G401 (cell line): Measurements from ENCODE around the gene TECTB. TPM values are rescaled to one million over a fixed set of nuclear protein-coding genes. Genes with fewer than 3 reads are reported as not detected.
"Not testable (repeated sequence)": the region's sequence is repeated elsewhere in the genome, so short reads cannot be mapped to it uniquely, and the experiment has no call there.

ENCODE experiments used
- DNase-seq: peaks from one replicate; pipeline ENCODE4 v3.0.0-alpha.2; 2015; ENCODE audit warnings: low spot score
- in situ Hi-C: cut with HindIII; loops from 2 replicates; pipeline ENCODE4 v1.10.0; 2016; ENCODE audit warnings: low sequenced_read_pairs, mixed read lengths
- total RNA-seq: library from RNA; depleted of rRNA; stranded (reverse); fragments of >200 nt; shearing (Covaris generic); gene quantifications from 2 replicates; pipeline ENCODE4 v1.2.3, GENCODE V29; 2014; rRNA removed

The TECTB gene
- total RNA-seq: not detected in 2 replicates

GRCh38 chr10:112283100-112283499 lies at the start of gene TECTB:
Gene TECTB (plus strand): TSS chr10:112283400. CDS start chr10:112283735, 335 bp downstream.
- in situ Hi-C loops: no loop called here

GRCh38 chr10:112235141-112235540 lies 48.1 kb upstream of the TECTB start:
- in situ Hi-C loops: no loop called here
- no peak for DNase-seq

More at GRCh38 chr10:112283100-112283499, at the start of gene TECTB:
- no peak for DNase-seq

GRCh38 chr10:112235920-112236319 lies 47.3 kb upstream of the TECTB start:
- in situ Hi-C loops: no loop called here
- no peak for DNase-seq

GRCh38 chr10:112236486-112236885 lies 46.7 kb upstream of the TECTB start:
- in situ Hi-C loops: no loop called here
- no peak for DNase-seq

GRCh38 chr10:112239347-112239746 lies 43.9 kb upstream of the TECTB start:
- DNase-seq: no peak
- in situ Hi-C loops: no loop called here

GRCh38 chr10:112240441-112240840 lies 42.8 kb upstream of the TECTB start:
- in situ Hi-C loops: no loop called here
- no peak for DNase-seq

GRCh38 chr10:112241651-112242341 lies 41.4 kb upstream of the TECTB start:
- in situ Hi-C loops: no loop called here

GRCh38 chr10:112242769-112243168 lies 40.4 kb upstream of the TECTB start:
- no peak for DNase-seq
- in situ Hi-C loops: no loop called here

More at GRCh38 chr10:112241651-112242341, 41.4 kb upstream of the TECTB start:
- DNase-seq: no peak

GRCh38 chr10:112243713-112244112 lies 39.5 kb upstream of the TECTB start:
- no peak for DNase-seq
- in situ Hi-C loops: no loop called here

GRCh38 chr10:112244197-112244596 lies 39.0 kb upstream of the TECTB start:
- DNase-seq: no peak
- in situ Hi-C loops: no loop called here

- DNase-seq: no peak
- in situ Hi-C loops: no loop called here
These were observed 35.4 kb upstream of the TECTB start for GRCh38 chr10:112247791-112248190.

- in situ Hi-C loops: no loop called here
- DNase-seq: no peak
These were observed 34.5 kb upstream of the TECTB start for GRCh38 chr10:112248584-112249295.

- in situ Hi-C loops: no loop called here
- DNase-seq: no peak
These were observed 33.5 kb upstream of the TECTB start for GRCh38 chr10:112249722-112250121.

GRCh38 chr10:112250555-112250954 lies 32.6 kb upstream of the TECTB start:
- in situ Hi-C loops: no loop called here

GRCh38 chr10:112251238-112251637 lies 32.0 kb upstream of the TECTB start:
- in situ Hi-C loops, DNase-seq: not testable (repeated sequence)

More at GRCh38 chr10:112250555-112250954, 32.6 kb upstream of the TECTB start:
- DNase-seq: no peak

- no peak for DNase-seq
- in situ Hi-C loops: no loop called here
These were observed 24.8 kb upstream of the TECTB start for GRCh38 chr10:112258407-112258806.

- DNase-seq: no peak
- in situ Hi-C loops: no loop called here
These were observed 23.5 kb upstream of the TECTB start for GRCh38 chr10:112259688-112260087.

- in situ Hi-C loops: no loop called here
- DNase-seq: no peak
These were observed 22.4 kb upstream of the TECTB start for GRCh38 chr10:112260831-112261230.

- in situ Hi-C loops: no loop called here
- DNase-seq: no peak
These were observed 21.8 kb upstream of the TECTB start for GRCh38 chr10:112261281-112261822.

- in situ Hi-C loops: no loop called here
- DNase-seq: no peak
These were observed 20.7 kb upstream of the TECTB start for GRCh38 chr10:112262546-112262945.
